ENCODE results near the gene NOS1.
"Not testable (repeated sequence)": the region's sequence is repeated elsewhere in the genome, so short reads cannot be mapped to it uniquely, and the experiment has no call there.

The NOS1 gene

GRCh38 chr12:117243488-117243887, 117.9 kb downstream of the NOS1 start:
- no peak for DNase-seq

- DNase-seq, result no peak
Observed at GRCh38 chr12:117241697-117242096, 119.7 kb downstream of the NOS1 start.

- no peak for DNase-seq
Observed at GRCh38 chr12:117240081-117240755, 121.2 kb downstream of the NOS1 start.

GRCh38 chr12:117236456-117237001, 124.9 kb downstream of the NOS1 start:
- peak; percentile 81 for DNase-seq

- DNase-seq, result no peak
Observed at GRCh38 chr12:117235261-117235660, 126.2 kb downstream of the NOS1 start.

GRCh38 chr12:117234441-117234840, 127.0 kb downstream of the NOS1 start:
- no peak for DNase-seq

GRCh38 chr12:117231750-117232149, 129.7 kb downstream of the NOS1 start:
- DNase-seq, result no peak

GRCh38 chr12:117228239-117228638, 133.2 kb downstream of the NOS1 start:
- DNase-seq, result no peak

- DNase-seq, result no peak
Observed at GRCh38 chr12:117227000-117227653, 134.3 kb downstream of the NOS1 start.

- no peak for DNase-seq
Observed at GRCh38 chr12:117226505-117226904, 134.9 kb downstream of the NOS1 start.

GRCh38 chr12:117225179-117225578, 136.2 kb downstream of the NOS1 start:
- DNase-seq, result no peak

- DNase-seq, result not testable (repeated sequence)
Observed at GRCh38 chr12:117220947-117221346, 140.5 kb downstream of the NOS1 start.

GRCh38 chr12:117218149-117218548, 143.3 kb downstream of the NOS1 start:
- DNase-seq, result no peak

GRCh38 chr12:117216686-117217085, 144.7 kb downstream of the NOS1 start:
- DNase-seq, result no peak

GRCh38 chr12:117214797-117215196, 146.6 kb downstream of the NOS1 start:
- DNase-seq, result no peak

GRCh38 chr12:117213295-117213808, 148.1 kb downstream of the NOS1 start:
- DNase-seq, result no peak

GRCh38 chr12:117212563-117213190, 148.7 kb downstream of the NOS1 start:
- peak; percentile 62 for DNase-seq

GRCh38 chr12:117210266-117210918, 151.0 kb downstream of the NOS1 start:
- DNase-seq, result no peak

- DNase-seq, result no peak
Observed at GRCh38 chr12:117209626-117210025, 151.8 kb downstream of the NOS1 start.

GRCh38 chr12:117208811-117209455, 152.5 kb downstream of the NOS1 start:
- no peak for DNase-seq

GRCh38 chr12:117208206-117208605, 153.2 kb downstream of the NOS1 start:
- DNase-seq, result no peak

- no peak for DNase-seq
Observed at GRCh38 chr12:117207675-117208074, 153.8 kb downstream of the NOS1 start.

- no peak for DNase-seq
Observed at GRCh38 chr12:117202556-117202955, 158.9 kb downstream of the NOS1 start.
